Transverse colon (tissue), 4 donors: ENCODE data around the gene SGO2.

Experiments
- EP300 ChIP-seq: sonication (generic); formaldehyde crosslinking; IDR thresholded peaks from one replicate; pipeline ENCODE4 v1.6.1; 2017; ENCODE audit warnings: antibody characterized with exemption, low read depth
- POLR2A ChIP-seq: fragments of 450-650 bp; IDR thresholded peaks from one replicate; pipeline ENCODE4 v1.6.1; 2016; ENCODE audit warnings: antibody characterized with exemption, mild to moderate bottlenecking, moderate library complexity
- POLR2AphosphoS5 ChIP-seq, 3 donors: sonication (generic); formaldehyde crosslinking; IDR thresholded peaks; one replicate each; pipeline ENCODE4 v1.6.1; 2016; ENCODE audit warnings: antibody characterized with exemption in 3 of 3
- TF ChIP-seq, protein P1 (sequence below), 5 experiments: fragments of 200-600 bp in 3 of 5; fragments of 450-650 bp in 2 of 5; sonication (generic) in 3 of 5; IDR thresholded peaks; 1 replicate in 2 of 5; 2 replicates in 3 of 5; pipeline ENCODE4 v1.5.1; 2016 to 2017; ENCODE audit warnings: antibody characterized with exemption in 5 of 5, inconsistent platforms in 3 of 5, mild to moderate bottlenecking in 2 of 5, moderate library complexity in 1 of 5

DNA sequence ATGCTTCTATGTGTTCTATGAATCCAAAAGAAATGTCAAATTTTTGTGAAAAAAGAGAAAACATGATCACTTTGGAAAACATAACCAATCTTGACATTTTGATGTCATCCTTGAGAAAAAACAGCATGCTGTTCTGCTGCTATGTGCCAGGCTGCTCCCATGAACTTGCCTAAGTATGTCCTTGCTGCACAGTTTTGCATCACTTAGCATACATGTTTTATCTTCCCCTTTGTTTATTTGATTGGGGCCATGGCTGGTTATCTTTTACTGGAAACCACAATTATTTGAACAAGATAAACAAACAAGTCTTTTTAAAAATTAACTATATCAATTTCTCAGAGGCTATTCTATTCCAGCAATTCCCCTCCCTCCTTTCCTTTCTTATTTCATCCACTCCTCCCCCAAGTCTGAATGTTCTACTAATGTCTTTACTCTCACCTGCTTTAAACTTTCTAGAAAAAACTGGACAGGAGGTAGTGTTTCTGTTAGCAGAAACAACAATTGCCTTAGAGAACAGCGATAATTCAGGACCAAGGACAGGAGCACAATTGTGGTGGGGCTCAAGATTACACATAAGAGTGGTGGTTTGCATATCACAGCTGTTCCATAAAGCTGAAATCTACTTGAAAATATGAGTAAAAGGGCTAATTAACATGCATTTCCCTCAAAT lies 66.5 kb downstream of the SGO2 start:
- TF ChIP-seq POLR2A (no peak), POLR2AphosphoS5 (IDR thresholded peaks at IDR 0.05) (no peak), EP300 (no peak)
- TF ChIP-seq, protein P1, sequence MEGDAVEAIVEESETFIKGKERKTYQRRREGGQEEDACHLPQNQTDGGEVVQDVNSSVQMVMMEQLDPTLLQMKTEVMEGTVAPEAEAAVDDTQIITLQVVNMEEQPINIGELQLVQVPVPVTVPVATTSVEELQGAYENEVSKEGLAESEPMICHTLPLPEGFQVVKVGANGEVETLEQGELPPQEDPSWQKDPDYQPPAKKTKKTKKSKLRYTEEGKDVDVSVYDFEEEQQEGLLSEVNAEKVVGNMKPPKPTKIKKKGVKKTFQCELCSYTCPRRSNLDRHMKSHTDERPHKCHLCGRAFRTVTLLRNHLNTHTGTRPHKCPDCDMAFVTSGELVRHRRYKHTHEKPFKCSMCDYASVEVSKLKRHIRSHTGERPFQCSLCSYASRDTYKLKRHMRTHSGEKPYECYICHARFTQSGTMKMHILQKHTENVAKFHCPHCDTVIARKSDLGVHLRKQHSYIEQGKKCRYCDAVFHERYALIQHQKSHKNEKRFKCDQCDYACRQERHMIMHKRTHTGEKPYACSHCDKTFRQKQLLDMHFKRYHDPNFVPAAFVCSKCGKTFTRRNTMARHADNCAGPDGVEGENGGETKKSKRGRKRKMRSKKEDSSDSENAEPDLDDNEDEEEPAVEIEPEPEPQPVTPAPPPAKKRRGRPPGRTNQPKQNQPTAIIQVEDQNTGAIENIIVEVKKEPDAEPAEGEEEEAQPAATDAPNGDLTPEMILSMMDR (IDR thresholded peaks at IDR 0.05): no peak
